Measurements from ENCODE around the gene GREB1.

DNA sequence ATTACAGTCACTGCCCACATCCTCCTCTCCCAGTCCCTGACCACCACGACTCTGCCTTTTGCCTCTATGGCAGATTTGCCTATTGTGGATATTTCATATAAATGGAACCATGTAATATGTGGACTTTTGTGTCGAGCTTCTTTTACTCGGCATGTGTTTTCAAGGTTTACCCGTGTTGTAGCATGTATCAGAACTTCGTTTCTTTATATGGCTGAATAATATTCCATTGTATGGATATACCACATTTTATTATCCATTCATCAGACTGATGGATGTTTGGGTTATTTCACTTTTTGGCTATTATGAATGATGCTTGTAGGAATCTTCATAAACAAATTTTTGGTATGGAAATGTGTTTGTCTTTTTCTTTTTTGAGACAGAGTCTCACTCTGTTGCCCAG is 43.7 kb upstream of the GREB1 start:
- TF ChIP-seq POLR2A (IDR thresholded peaks at IDR 0.05) (no peak), POLR2AphosphoS5 (IDR thresholded peaks at IDR 0.05) (no peak)

Measured in upper lobe of left lung (tissue), 4 donors.